HG03354 (cell line): Measurements from ENCODE around the gene PRKCSH.
"Not testable (repeated sequence)": the region's sequence is repeated elsewhere in the genome, so short reads cannot be mapped to it uniquely, and the experiment has no call there.

Experiments
- ATAC-seq: cut with Tn5 transposase; IDR thresholded peaks from one replicate; pipeline ENCODE4 v1.9.1; 2021; ENCODE audit warnings: mild to moderate bottlenecking; ENCODE audit not compliant: unreplicated experiment, poor library complexity, severe bottlenecking

Gene PRKCSH

GRCh38 chr19:11418549-11419506 is 16.6 kb upstream of the PRKCSH start, which contains the start of gene RGL3:
TSS of gene RGL3 (minus strand) at chr19:11419314. CDS start at chr19:11419278, 36 bp downstream.
- ATAC-seq = no peak

GRCh38 chr19:11420429-11421370 is 14.7 kb upstream of the PRKCSH start:
- no peak for ATAC-seq

- ATAC-seq = peak; percentile 54
Observed at GRCh38 chr19:11421371-11422098, 13.9 kb upstream of the PRKCSH start.

- ATAC-seq = peak; percentile 65
Observed at GRCh38 chr19:11422163-11423065, 13.0 kb upstream of the PRKCSH start.

- ATAC-seq = no peak
Observed at GRCh38 chr19:11423164-11423790, 12.2 kb upstream of the PRKCSH start.

- ATAC-seq = no peak
Observed at GRCh38 chr19:11423791-11424181, 11.6 kb upstream of the PRKCSH start.

GRCh38 chr19:11425719-11426457 is 9.5 kb upstream of the PRKCSH start:
- ATAC-seq = no peak

GRCh38 chr19:11426656-11427055 is 8.8 kb upstream of the PRKCSH start:
- no peak for ATAC-seq

GRCh38 chr19:11433526-11433925 is 1.9 kb upstream of the PRKCSH start:
- ATAC-seq = not testable (repeated sequence)

GRCh38 chr19:11434703-11435056 is 755 bp upstream of the PRKCSH start:
- ATAC-seq = peak; percentile 20

- ATAC-seq = no peak
Observed at GRCh38 chr19:11435833-11436313, 438 bp downstream of the PRKCSH start.

GRCh38 chr19:11437955-11438354 is 2.5 kb downstream of the PRKCSH start:
- ATAC-seq = no peak

- no peak for ATAC-seq
Observed at GRCh38 chr19:11444059-11444458, 8.6 kb downstream of the PRKCSH start.

- ATAC-seq = no peak
Observed at GRCh38 chr19:11445141-11445540, 9.7 kb downstream of the PRKCSH start.

GRCh38 chr19:11446271-11446651 is 10.8 kb downstream of the PRKCSH start:
- no peak for ATAC-seq

- no peak for ATAC-seq
Observed at GRCh38 chr19:11446652-11447301, 11.3 kb downstream of the PRKCSH start.
